ENCODE results near the gene OAS2.
"Not testable (repeated sequence)": the region's sequence is repeated elsewhere in the genome, so short reads cannot be mapped to it uniquely, and the experiment has no call there.

The OAS2 gene

GRCh38 chr12:112948806-112949205 lies 29.5 kb upstream of the OAS2 start:
- Histone ChIP-seq H2AFZ (ENCODE audit: low read depth, low read length, severe bottlenecking) (no peak overlapping the region), H3K4me2 (ENCODE audit: low read depth, low read length, poor library complexity, severe bottlenecking) (no peak overlapping the region), H3K9me3 (ENCODE audit: insufficient read depth, low read length) (no peaks in the 10 kb centered on the region), H3K9ac (ENCODE audit: low read length) (no peak overlapping the region), H3K27ac (ENCODE audit: low read depth, low read length) (no peak overlapping the region), H3K27me3 (ENCODE audit: low read length) (no peaks in the 10 kb centered on the region), H3K9me2 (replicated peaks; ENCODE audit: insufficient read depth, low read length) (no peaks in the 10 kb centered on the region), H3K36me3 (ENCODE audit: low read length) (no peaks in the 10 kb centered on the region), H3F3A (ENCODE audit: insufficient read depth) (no peaks in the 10 kb centered on the region), H3K79me2 (ENCODE audit: insufficient read depth, low read length) (no peaks in the 10 kb centered on the region), H3K4me3 (ENCODE audit: insufficient read depth, low read length, poor library complexity, severe bottlenecking) (no peak overlapping the region), H4K20me1 (ENCODE audit: low read depth, low read length) (no peaks in the 10 kb centered on the region)
- no peak for TF ChIP-seq CTCF (IDR thresholded peaks at IDR 0.05; ENCODE audit: insufficient read depth, low read length, poor library complexity, severe bottlenecking)
- no peak for TF ChIP-seq EZH2phosphoT487 (conservative IDR thresholded peaks at IDR 0.05; ENCODE audit: low read length)

DNA sequence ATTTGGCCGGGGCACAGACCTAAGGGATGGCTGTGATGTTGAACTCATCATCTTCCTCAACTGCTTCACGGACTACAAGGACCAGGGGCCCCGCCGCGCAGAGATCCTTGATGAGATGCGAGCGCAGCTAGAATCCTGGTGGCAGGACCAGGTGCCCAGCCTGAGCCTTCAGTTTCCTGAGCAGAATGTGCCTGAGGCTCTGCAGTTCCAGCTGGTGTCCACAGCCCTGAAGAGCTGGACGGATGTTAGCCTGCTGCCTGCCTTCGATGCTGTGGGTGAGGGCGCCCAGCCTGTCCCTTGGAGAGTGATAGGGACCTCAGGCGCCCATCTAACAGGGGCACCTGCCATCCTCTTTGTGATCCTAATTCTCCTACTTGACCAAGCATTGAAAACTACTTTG lies 27.6 kb upstream of the OAS2 start:
- H4K20me1 ChIP-seq (ENCODE audit: low read depth, low read length): no peaks in the 10 kb centered on the region
- H3K9me3 ChIP-seq (ENCODE audit: insufficient read depth, low read length): no peaks in the 10 kb centered on the region
- H3K79me2 ChIP-seq (ENCODE audit: insufficient read depth, low read length): no peaks in the 10 kb centered on the region
- H3F3A ChIP-seq (ENCODE audit: insufficient read depth): no peaks in the 10 kb centered on the region
- no peak overlapping the region for H3K4me3 ChIP-seq (ENCODE audit: insufficient read depth, low read length, poor library complexity, severe bottlenecking)
- H3K27me3 ChIP-seq (ENCODE audit: low read length): no peaks in the 10 kb centered on the region
- H3K36me3 ChIP-seq (ENCODE audit: low read length): no peaks in the 10 kb centered on the region
- no peak overlapping the region for H3K9ac ChIP-seq (ENCODE audit: low read length)
- H3K9me2 ChIP-seq (replicated peaks; ENCODE audit: insufficient read depth, low read length): no peaks in the 10 kb centered on the region
- H2AFZ ChIP-seq (ENCODE audit: low read depth, low read length, severe bottlenecking): no peak overlapping the region
- TF ChIP-seq EZH2phosphoT487 (conservative IDR thresholded peaks at IDR 0.05; ENCODE audit: low read length): no peak
- no peak for TF ChIP-seq CTCF (IDR thresholded peaks at IDR 0.05; ENCODE audit: insufficient read depth, low read length, poor library complexity, severe bottlenecking)
- no peak overlapping the region for H3K27ac ChIP-seq (ENCODE audit: low read depth, low read length)
- H3K4me2 ChIP-seq (ENCODE audit: low read depth, low read length, poor library complexity, severe bottlenecking): no peak overlapping the region

GRCh38 chr12:112957125-112957524 lies 21.2 kb upstream of the OAS2 start:
- H3K27me3 ChIP-seq (ENCODE audit: low read length); H3K9me2 ChIP-seq (replicated peaks; ENCODE audit: insufficient read depth, low read length); H3K9me3 ChIP-seq (ENCODE audit: insufficient read depth, low read length); H3K36me3 ChIP-seq (ENCODE audit: low read length); H3K4me3 ChIP-seq (ENCODE audit: insufficient read depth, low read length, poor library complexity, severe bottlenecking); H3K27ac ChIP-seq (ENCODE audit: low read depth, low read length); H3K4me2 ChIP-seq (ENCODE audit: low read depth, low read length, poor library complexity, severe bottlenecking); H4K20me1 ChIP-seq (ENCODE audit: low read depth, low read length); H2AFZ ChIP-seq (ENCODE audit: low read depth, low read length, severe bottlenecking); H3K79me2 ChIP-seq (ENCODE audit: insufficient read depth, low read length); H3F3A ChIP-seq (ENCODE audit: insufficient read depth); H3K9ac ChIP-seq (ENCODE audit: low read length): not testable (repeated sequence)

DNA sequence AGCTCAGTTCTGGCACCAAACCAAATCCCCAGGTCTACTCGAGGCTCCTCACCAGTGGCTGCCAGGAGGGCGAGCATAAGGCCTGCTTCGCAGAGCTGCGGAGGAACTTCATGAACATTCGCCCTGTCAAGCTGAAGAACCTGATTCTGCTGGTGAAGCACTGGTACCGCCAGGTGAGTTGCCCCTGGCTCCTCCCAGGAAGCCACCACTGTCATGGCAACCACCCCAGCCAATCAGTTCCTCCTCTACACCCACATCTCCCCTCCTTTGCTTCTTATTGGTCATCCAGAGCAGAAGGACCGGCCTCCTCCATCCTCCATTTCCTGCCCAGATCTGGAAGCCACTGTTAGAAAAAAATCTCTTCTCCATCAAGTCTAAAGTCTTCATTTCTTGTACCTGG lies 17.2 kb upstream of the OAS2 start:
- no peaks in the 10 kb centered on the region for H3K79me2 ChIP-seq (ENCODE audit: insufficient read depth, low read length)
- no peak overlapping the region for H2AFZ ChIP-seq (ENCODE audit: low read depth, low read length, severe bottlenecking)
- no peaks in the 10 kb centered on the region for H4K20me1 ChIP-seq (ENCODE audit: low read depth, low read length)
- no peak for TF ChIP-seq EZH2phosphoT487 (conservative IDR thresholded peaks at IDR 0.05; ENCODE audit: low read length)
- no peak for TF ChIP-seq CTCF (IDR thresholded peaks at IDR 0.05; ENCODE audit: insufficient read depth, low read length, poor library complexity, severe bottlenecking)
- H3K4me3 ChIP-seq (ENCODE audit: insufficient read depth, low read length, poor library complexity, severe bottlenecking): no peak overlapping the region
- no peaks in the 10 kb centered on the region for H3K36me3 ChIP-seq (ENCODE audit: low read length)
- H3K9me3 ChIP-seq (ENCODE audit: insufficient read depth, low read length): no peaks in the 10 kb centered on the region
- H3K9me2 ChIP-seq (replicated peaks; ENCODE audit: insufficient read depth, low read length): no peaks in the 10 kb centered on the region
- H3K27ac ChIP-seq (ENCODE audit: low read depth, low read length): no peak overlapping the region
- no peak overlapping the region for H3K4me2 ChIP-seq (ENCODE audit: low read depth, low read length, poor library complexity, severe bottlenecking)
- H3F3A ChIP-seq (ENCODE audit: insufficient read depth): no peaks in the 10 kb centered on the region
- H3K9ac ChIP-seq (ENCODE audit: low read length): no peak overlapping the region
- no peaks in the 10 kb centered on the region for H3K27me3 ChIP-seq (ENCODE audit: low read length)

Data from SU-DHL-6 (cell line).